ENCODE data around the gene HOXA11.
A peak's percentile ranks its signal among the peaks of the same experiment; 100 is the strongest.

Gene HOXA11

GRCh38 chr7:27192546-27193334, 7.7 kb upstream of the HOXA11 start:
- Histone ChIP-seq H3K4me3 (peak overlapping the region in 4 of 10 experiments; percentile 32 to 50 (median 46); a peak in 9 of 20 replicates), H3K9ac (no peak overlapping the region), H3K4me1 (peaks cover 0 to 25% (median 9%) of the 10 kb centered on the region in 10 experiments; a peak in 10 of 20 replicates), H3K4me2 (peak overlapping the region in 6 of 11 experiments; percentile 32 to 87 (median 64); a peak in 11 of 22 replicates), H3K36me3 (no peaks in the 10 kb centered on the region), H3K9me3 (replicated peaks in 1 of 11) (peaks cover 0 to 23% (median 0%) of the 10 kb centered on the region in 11 experiments; a peak in 3 of 22 replicates), H3K27ac (no peak overlapping the region), H3K27me3 (peaks cover 100% of the 10 kb centered on the region in 11 experiments), H4K20me1 (peaks cover 0 to 95% (median 73%) of the 10 kb centered on the region in 11 experiments; a peak in 19 of 22 replicates)
- TF ChIP-seq Cebpa-rat (IDR thresholded peaks at IDR 0.05): no peak

DNA sequence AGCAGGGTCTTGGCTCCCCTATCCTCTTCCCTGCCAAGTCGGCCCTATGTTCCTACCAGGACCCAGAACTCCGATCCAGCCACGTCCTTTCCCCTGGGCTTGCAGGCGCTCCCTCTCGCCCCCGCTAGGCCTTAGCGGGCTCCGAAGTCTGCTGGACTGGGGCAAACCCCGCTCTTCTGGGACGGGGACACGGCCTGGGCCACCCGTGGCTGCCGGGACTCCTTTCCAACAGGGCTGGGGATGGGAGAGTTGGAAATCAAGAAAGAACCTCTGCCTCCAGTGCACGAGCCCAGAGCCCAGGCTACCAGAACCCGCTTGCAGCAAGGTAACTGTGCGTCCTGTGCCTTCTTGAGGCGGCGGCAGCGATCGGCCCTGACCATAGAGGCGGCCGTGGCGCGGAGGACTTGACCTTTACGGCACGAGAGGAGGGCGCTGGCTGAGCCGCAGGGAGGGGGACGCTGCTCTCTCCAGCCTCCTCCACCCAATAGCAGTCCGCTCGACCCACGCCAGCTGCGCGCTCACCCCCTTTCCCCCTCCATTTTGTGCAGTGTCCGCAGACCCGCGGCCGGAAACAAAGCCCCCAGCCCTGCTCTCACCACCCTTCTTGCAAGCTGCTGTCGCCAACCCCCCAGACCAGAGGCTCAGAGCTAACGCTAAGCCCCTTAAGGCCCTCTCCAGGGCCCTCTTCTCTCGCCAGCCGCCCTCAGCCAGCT, 7.0 kb upstream of the HOXA11 start:
- no peak for TF ChIP-seq Cebpa-rat (IDR thresholded peaks at IDR 0.05)
- Histone ChIP-seq H3K27me3 (peaks cover 100% of the 10 kb centered on the region in 11 experiments), H3K4me2 (peak overlapping the region in 6 of 11 experiments; percentile 32 to 87 (median 64); a peak in 11 of 22 replicates), H3K9me3 (replicated peaks in 1 of 11) (peaks cover 0 to 24% (median 0%) of the 10 kb centered on the region in 11 experiments; a peak in 3 of 22 replicates), H3K4me3 (peak overlapping the region in 4 of 10 experiments; percentile 32 to 50 (median 46); a peak in 7 of 20 replicates), H3K27ac (no peak overlapping the region), H3K4me1 (peaks cover 0 to 26% (median 9%) of the 10 kb centered on the region in 10 experiments; a peak in 10 of 20 replicates), H3K9ac (no peak overlapping the region), H3K36me3 (no peaks in the 10 kb centered on the region), H4K20me1 (peaks cover 0 to 95% (median 76%) of the 10 kb centered on the region in 11 experiments; a peak in 19 of 22 replicates)

DNA sequence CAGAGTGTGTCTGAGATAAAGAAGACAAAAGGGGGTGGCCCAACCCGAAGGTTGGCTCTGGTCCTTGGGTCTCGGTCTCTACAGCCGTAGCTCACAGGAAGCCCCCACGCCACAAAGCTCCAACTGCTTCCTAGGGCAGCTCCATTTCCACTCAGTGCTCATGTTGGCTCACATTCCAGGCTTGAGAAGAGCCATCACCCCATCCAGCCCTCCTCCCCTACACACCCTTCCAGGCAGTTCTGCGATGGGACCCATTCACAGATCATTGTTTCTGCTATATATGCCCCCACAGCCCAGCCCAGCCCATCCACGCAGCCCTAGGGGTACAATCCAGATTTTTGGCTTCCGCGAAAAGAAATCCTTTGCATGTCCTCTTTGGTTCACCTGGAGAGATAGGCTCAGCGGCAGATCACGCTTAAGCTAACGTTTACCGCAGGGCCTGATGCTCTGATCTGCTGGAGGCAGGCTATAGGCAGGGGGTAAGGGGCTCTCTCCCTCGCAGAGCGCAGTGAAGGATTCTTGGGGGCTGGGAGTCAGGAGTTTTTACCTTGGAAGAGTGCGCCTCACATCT, 6.2 kb upstream of the HOXA11 start:
- Histone ChIP-seq H3K9ac (no peak overlapping the region), H3K36me3 (no peaks in the 10 kb centered on the region), H3K9me3 (replicated peaks in 1 of 11) (peaks cover 0 to 24% (median 0%) of the 10 kb centered on the region in 11 experiments; a peak in 3 of 22 replicates), H3K27me3 (peaks cover 100% of the 10 kb centered on the region in 11 experiments), H3K4me2 (no peak overlapping the region), H3K4me1 (peaks cover 0 to 26% (median 9%) of the 10 kb centered on the region in 10 experiments; a peak in 10 of 20 replicates), H3K4me3 (no peak overlapping the region), H4K20me1 (peaks cover 0 to 95% (median 80%) of the 10 kb centered on the region in 11 experiments; a peak in 19 of 22 replicates), H3K27ac (no peak overlapping the region)
- TF ChIP-seq Cebpa-rat (IDR thresholded peaks at IDR 0.05): no peak

- no peak for TF ChIP-seq Cebpa-rat (IDR thresholded peaks at IDR 0.05)
- Histone ChIP-seq H3K36me3 (no peaks in the 10 kb centered on the region), H3K9me3 (replicated peaks in 1 of 11) (peaks cover 0 to 28% (median 0%) of the 10 kb centered on the region in 11 experiments; a peak in 4 of 22 replicates), H3K9ac (no peak overlapping the region), H3K27me3 (peaks cover 100% of the 10 kb centered on the region in 11 experiments), H3K4me2 (no peak overlapping the region), H3K4me3 (no peak overlapping the region), H4K20me1 (peaks cover 0 to 100% (median 91%) of the 10 kb centered on the region in 11 experiments; a peak in 19 of 22 replicates), H3K4me1 (peaks cover 0 to 34% (median 9%) of the 10 kb centered on the region in 10 experiments; a peak in 10 of 20 replicates), H3K27ac (no peak overlapping the region)
These were observed 5.1 kb upstream of the HOXA11 start for GRCh38 chr7:27189997-27190748.

GRCh38 chr7:27189295-27189996, 4.4 kb upstream of the HOXA11 start:
- H3K27me3 ChIP-seq: peaks cover 100% of the 10 kb centered on the region in 11 experiments
- TF ChIP-seq Cebpa-rat (IDR thresholded peaks at IDR 0.05): no peak
- peak overlapping the region in 2 of 10 experiments; percentile 39 to 42; a peak in 1 of 20 replicates for H3K4me3 ChIP-seq
- H3K9me3 ChIP-seq (replicated peaks in 1 of 11): peaks cover 0 to 35% (median 0%) of the 10 kb centered on the region in 11 experiments; a peak in 6 of 22 replicates
- no peaks in the 10 kb centered on the region for H3K36me3 ChIP-seq
- H3K9ac ChIP-seq: no peak overlapping the region
- H3K4me1 ChIP-seq: peaks cover 0 to 41% (median 10%) of the 10 kb centered on the region in 10 experiments; a peak in 11 of 20 replicates
- H4K20me1 ChIP-seq: peaks cover 0 to 100% (median 92%) of the 10 kb centered on the region in 11 experiments; a peak in 19 of 22 replicates
- peak overlapping the region in 3 of 11 experiments; percentile 49 to 82 (median 79); a peak in 5 of 22 replicates for H3K4me2 ChIP-seq
- no peak overlapping the region for H3K27ac ChIP-seq

GRCh38 chr7:27188386-27189294, 3.6 kb upstream of the HOXA11 start:
- peak overlapping the region in 4 of 10 experiments; percentile 37 to 42 (median 40); a peak in 9 of 20 replicates for H3K4me3 ChIP-seq
- peak overlapping the region in 7 of 11 experiments; percentile 5 to 82 (median 43); a peak in 13 of 22 replicates for H3K4me2 ChIP-seq
- H3K9me3 ChIP-seq (replicated peaks in 1 of 11): peaks cover 0 to 37% (median 0%) of the 10 kb centered on the region in 11 experiments; a peak in 6 of 22 replicates
- no peaks in the 10 kb centered on the region for H3K36me3 ChIP-seq
- peaks cover 0 to 100% (median 95%) of the 10 kb centered on the region in 11 experiments; a peak in 19 of 22 replicates for H4K20me1 ChIP-seq
- H3K27ac ChIP-seq: no peak overlapping the region
- peaks cover 100% of the 10 kb centered on the region in 11 experiments for H3K27me3 ChIP-seq
- peaks cover 0 to 45% (median 13%) of the 10 kb centered on the region in 10 experiments; a peak in 12 of 20 replicates for H3K4me1 ChIP-seq
- no peak for TF ChIP-seq Cebpa-rat (IDR thresholded peaks at IDR 0.05)
- no peak overlapping the region for H3K9ac ChIP-seq
